ENCODE measurements around the gene NIF3L1.

The NIF3L1 gene

GRCh38 chr2:200888704-200889625 is at the start of gene NIF3L1, which contains the start of gene PPIL3:
Gene NIF3L1, plus strand, starts transcription at chr2:200889371. Its CDS starts 2,573 bp downstream, at chr2:200891944.
Gene PPIL3, minus strand, starts transcription at chr2:200889077. Its CDS starts 1,462 bp downstream, at chr2:200887615.
- peak; percentile 98 for DNase-seq

- no peak for DNase-seq
These were observed 49.7 kb upstream of the NIF3L1 start for GRCh38 chr2:200839513-200839912.

GRCh38 chr2:200843993-200844948 is 44.9 kb upstream of the NIF3L1 start:
- DNase-seq, result no peak

GRCh38 chr2:200845194-200845593 is 44.0 kb upstream of the NIF3L1 start:
- no peak for DNase-seq

DNA sequence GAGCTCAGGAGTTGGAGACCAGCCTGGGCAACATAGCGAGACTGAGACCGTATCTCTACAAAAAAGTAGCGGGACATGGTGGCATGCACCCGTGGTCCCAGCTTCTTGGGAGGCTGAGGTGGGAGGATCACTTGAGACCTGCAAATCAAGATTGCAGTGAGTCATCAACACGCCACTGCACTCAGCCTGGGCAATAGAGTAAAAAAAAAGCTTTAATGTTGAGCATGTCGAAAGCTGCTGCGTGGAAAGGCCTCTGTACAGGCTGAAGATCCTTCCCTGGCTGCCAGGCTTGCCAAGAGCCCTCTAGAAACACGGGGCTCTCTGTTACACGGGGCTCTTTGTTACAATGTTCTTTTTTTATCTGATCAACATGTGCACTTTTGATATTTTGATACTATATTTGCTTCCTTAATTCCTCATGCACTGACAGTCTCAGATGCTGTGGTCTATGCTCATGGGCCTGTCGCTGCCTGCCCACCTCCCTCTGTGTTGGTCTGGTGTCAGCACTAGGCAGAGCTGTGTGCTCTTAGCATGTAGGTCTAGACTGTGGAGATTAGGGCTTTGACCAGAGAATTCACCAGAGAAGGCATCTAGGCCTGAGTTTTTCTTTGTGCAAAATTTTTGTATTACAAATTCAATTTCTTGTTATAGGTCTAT is 43.4 kb upstream of the NIF3L1 start:
- no peak for DNase-seq

- no peak for DNase-seq
These were observed 41.9 kb upstream of the NIF3L1 start for GRCh38 chr2:200847269-200847668.

DNA sequence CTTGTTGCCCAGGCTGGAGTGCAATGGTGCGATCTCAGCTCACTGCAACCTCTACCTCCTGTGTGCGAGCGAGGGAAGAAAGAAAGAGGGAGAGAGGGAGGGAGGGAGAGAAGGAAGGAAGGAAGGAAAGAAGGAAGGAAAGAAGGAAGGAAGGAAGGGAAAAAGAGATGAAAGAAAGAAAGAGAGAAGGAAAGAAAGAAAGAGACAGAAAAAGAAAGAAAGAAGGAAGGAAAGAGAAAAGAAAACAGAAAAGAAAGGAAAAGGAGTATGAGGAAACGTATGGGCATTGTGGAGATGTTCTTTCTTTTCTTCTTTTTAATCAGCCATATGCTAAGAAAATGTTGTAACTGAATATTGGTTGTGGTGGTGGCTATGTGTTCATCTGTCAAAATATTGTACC is 41.2 kb upstream of the NIF3L1 start:
- DNase-seq, result no peak

- no peak for DNase-seq
These were observed 38.5 kb upstream of the NIF3L1 start for GRCh38 chr2:200850512-200851256.

DNA sequence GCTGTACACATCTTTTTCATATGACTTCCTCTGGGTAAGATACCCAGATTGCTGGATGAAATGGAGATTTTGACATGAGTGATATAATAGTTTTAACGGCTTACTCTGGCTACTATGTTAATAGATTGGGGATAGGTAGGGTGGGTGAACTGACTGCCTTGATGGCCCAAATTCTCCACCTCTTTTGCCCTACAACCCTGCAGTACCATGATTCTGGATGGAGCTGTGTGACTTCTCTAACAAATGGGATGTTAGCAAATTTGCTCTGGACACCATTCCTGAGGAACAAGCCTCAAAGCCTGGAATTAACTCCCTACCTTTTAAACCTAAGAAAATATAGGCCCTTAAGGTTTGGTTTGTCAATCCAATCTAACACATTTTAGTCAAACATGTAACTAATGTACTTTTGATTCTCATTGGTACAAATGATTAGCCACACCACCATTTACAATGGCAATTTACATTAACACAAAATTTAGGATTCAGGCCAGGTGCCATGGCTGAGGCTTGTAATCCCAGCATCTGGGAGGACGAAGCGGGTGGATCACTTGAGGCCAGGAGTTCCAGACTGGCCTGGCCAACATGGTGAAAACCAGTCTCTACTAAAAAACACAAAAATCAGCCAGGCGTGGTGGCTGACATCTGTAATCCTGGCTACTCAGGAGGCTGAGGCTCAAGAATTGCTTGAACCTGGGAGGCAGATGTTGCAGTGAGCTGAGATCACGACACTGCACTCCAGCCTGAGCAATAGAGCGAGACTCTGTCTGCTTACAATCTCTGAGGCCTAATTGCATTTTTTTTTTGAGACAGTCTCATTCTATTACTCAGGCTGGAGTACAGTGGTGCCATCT is 37.5 kb upstream of the NIF3L1 start:
- no peak for DNase-seq

- DNase-seq, result no peak
These were observed 36.6 kb upstream of the NIF3L1 start for GRCh38 chr2:200852605-200853004.

DNA sequence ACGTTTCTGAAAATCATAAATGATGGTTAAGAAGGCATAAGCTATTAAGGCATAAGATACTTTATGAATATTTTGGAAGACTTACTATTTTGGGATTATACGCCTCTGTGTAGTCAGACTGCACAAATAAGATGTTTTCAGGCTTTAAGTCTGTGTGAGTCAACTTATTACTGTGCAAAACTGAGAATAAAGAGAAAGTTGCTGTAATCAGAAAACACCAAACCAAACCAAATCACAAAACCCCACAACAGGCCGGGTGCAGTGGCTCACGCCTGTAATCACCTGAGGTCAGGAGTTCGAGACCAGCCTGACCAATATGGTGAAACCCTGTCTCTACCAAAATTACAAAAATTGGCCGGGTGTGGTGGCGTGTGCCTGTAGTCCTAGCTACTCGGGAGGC is 32.4 kb upstream of the NIF3L1 start:
- DNase-seq, result peak; percentile 28

DNA sequence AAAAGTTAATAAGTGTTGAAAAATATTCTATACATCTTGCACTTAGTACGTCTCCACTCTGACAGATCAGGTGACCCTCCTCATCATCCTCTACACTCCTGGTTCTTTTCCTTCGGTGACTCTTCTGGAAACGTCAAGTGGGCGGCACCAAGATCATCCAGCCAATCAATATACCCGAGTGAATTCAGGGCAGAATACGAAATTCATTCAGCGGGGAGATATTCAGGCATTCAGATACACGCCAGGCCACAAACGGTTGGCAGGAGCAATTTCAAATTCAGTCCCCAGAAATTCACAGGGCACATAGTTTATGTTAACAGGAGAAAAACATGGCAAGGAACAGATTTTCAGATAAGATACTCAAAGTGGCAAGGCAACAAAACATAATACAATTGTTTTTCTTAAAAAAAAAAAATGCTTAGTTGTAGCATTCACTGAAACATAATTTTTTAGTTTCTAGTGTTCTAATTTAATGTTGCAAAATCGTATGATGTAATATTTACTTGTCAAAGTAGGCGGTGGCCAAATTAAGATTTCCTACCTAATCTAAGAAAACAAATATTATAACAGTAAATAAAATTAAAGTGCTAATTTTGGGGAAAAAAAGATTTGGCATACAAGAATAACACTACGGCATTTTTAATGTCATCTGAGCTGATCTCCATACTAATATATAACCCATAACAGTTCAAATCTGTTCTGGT is 28.9 kb upstream of the NIF3L1 start:
- peak; percentile 52 for DNase-seq

GRCh38 chr2:200861617-200862155 is 27.5 kb upstream of the NIF3L1 start:
- DNase-seq, result no peak

DNA sequence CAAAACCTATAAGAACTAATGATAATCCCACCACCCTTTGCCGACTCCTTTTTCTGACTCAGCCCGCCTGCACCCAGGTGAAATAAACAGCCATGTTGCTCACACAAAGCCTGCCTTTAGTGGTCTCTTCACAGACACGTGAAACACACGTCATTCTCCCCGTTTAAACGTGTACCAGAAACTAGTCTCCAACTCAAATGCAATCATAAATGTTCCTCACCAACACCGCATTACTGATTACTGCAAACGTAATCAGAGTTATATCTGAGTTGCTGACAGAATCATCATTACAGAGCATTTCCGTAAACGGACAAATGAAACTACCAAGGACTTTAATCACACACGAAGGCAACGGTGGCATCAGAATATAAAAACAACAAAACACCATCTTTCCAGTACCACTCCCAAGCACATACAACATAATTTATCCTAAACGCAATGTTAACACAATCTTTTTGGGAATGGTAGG is 26.6 kb upstream of the NIF3L1 start:
- peak; percentile 77 for DNase-seq

GRCh38 chr2:200863782-200864175 is 25.4 kb upstream of the NIF3L1 start:
- peak; percentile 17 for DNase-seq

- peak; percentile 96 for DNase-seq
These were observed 24.8 kb upstream of the NIF3L1 start, which contains the start of gene CLK1 for GRCh38 chr2:200864176-200865034. Gene CLK1, minus strand, starts transcription at chr2:200864658. Its CDS starts 2,796 bp downstream, at chr2:200861862.

DNA sequence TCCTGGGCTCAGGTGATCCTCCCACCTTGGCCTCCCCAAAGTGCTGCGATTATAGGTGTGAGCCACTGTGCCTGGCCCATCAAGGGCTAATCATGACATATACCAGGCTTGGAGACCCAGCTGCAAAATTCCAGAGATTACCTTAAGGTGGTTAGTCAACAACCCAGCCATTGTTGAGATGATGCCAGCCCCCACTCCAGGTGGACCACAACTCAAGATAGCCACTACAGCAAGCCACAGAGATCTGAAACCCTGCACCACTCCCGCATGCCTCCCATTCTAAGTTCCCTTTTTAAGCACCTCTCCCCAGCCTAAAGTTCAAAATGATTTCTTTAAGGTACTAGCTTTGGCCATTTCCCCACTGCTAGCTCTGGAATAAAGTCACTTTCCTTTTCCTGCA is 20.2 kb upstream of the NIF3L1 start:
- DNase-seq, result no peak

DNA sequence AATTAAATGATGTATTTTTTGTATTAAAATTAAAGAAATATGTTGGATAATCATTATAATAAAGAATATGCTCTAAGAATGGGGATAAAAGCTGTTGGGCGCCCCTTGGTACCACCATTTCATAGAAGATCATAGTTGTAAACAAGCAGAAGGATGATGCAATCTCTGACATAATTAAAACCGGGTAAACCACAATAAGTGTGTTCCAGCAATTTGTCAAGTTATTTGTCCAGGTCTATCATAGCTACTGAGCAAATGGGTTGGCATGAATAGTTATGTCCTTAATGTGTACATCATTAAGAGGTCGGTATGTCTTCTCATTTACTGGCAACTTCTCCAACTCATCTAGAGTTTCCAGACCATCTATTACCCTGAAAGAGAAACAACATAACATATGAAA is 18.0 kb upstream of the NIF3L1 start:
- DNase-seq, result no peak

DNA sequence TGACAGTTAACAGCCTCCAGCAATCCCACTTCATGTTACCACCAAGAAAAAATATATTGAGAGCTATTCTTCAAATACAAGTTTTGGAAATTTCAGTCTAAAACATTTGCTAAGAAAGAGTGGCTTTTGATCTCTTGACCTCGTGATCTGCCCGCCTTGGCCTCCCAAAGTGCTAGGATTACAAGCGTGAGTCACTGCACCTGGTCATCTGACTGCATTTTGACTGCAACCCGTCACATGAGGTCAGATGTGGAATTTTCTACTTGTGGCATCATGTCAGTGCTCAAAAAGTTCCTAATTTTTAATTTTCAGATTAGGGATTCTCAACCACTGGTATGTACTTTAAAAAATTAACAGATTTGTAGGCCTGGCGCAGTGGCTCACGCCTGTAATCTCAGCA is 15.6 kb upstream of the NIF3L1 start:
- no peak for DNase-seq

Data from stimulated activated CD4-positive, alpha-beta T cell treated with anti-CD3 and anti-CD28 coated beads, Interleukin-1b, Interleukin-23, amount 100 ng/mL, for 48 hours (primary cell).